Ascending aorta (tissue), 2 donors: ENCODE results near the gene PDLIM1. TPM values are rescaled to one million over a fixed set of nuclear protein-coding genes. Genes with fewer than 3 reads are reported as not detected.

Experiments used
- DNase-seq, 2 donors: peaks; one replicate each; pipeline ENCODE4 v3.0.0-alpha.2; 2019; ENCODE audit warnings: low spot score in 2 of 2
- H3K27ac ChIP-seq, 2 donors: fragments of 200-600 bp; sonication (generic); one replicate each; pipeline ENCODE4 v1.5.1; 2016 to 2017; ENCODE audit warnings: mild to moderate bottlenecking in 1 of 2
- H3K27me3 ChIP-seq: fragments of 200-600 bp; sonication (generic); one replicate; pipeline ENCODE4 v1.5.1; 2017
- H3K36me3 ChIP-seq, 2 donors: fragments of 200-600 bp; sonication (generic); one replicate each; pipeline ENCODE4 v1.5.1; 2016
- H3K4me1 ChIP-seq, 2 donors: fragments of 200-600 bp; sonication (generic); one replicate each; pipeline ENCODE4 v1.5.1; 2016 to 2017; ENCODE audit warnings: mild to moderate bottlenecking in 1 of 2
- H3K4me3 ChIP-seq, 2 donors: fragments of 200-600 bp; sonication (generic); one replicate each; pipeline ENCODE4 v1.5.1; 2016 to 2017; ENCODE audit warnings: mild to moderate bottlenecking in 1 of 2
- H3K9me3 ChIP-seq, 2 donors: fragments of 200-600 bp; sonication (generic); one replicate each; pipeline ENCODE4 v1.5.1; 2016
- CTCF ChIP-seq, 3 experiments: fragments of 200-600 bp in 2 of 3; fragments of 450-650 bp in 1 of 3; sonication (generic) in 2 of 3; IDR thresholded peaks; one replicate each; pipeline ENCODE4 v1.5.1; 2016 to 2019; ENCODE audit warnings: antibody characterized with exemption in 3 of 3, mild to moderate bottlenecking in 1 of 3, moderate library complexity in 1 of 3
- intact Hi-C: fragments of 100-400 bp; cut with DNase I; formaldehyde crosslinking; loops from one replicate; pipeline ENCODE4 v1.15.1; 2023
- total RNA-seq: library from RNA; depleted of rRNA; stranded (reverse); fragments of >200 nt; gene quantifications from one replicate; pipeline ENCODE4 v1.1.0, GENCODE V29; 2016

PDLIM1 gene
- total RNA-seq, 1 donor from 2014 or later, result 191 TPM

- Histone ChIP-seq H3K27me3 (no peaks in the 10 kb centered on the region), H3K4me1 (peaks cover 12 to 37% of the 10 kb centered on the region in 2 donors)
- no peak for TF ChIP-seq CTCF (IDR thresholded peaks at IDR 0.05)
Observed at GRCh38 chr10:95329296-95329695, 38.5 kb upstream of the PDLIM1 start.

GRCh38 chr10:95328013-95328412 is 37.2 kb upstream of the PDLIM1 start:
- intact Hi-C loops, result no loop called here
- TF ChIP-seq CTCF (IDR thresholded peaks at IDR 0.05), result no peak
- H3K27me3 ChIP-seq, result no peaks in the 10 kb centered on the region
- H3K4me1 ChIP-seq, result peaks cover 9 to 27% of the 10 kb centered on the region in 2 donors
- DNase-seq, result no peak
- no peaks in the 10 kb centered on the region for H3K9me3 ChIP-seq
- H3K4me3 ChIP-seq, result no peak overlapping the region
- H3K27ac ChIP-seq, result peak overlapping the region; percentile 31 to 96
- H3K36me3 ChIP-seq, result peaks cover 80 to 93% of the 10 kb centered on the region in 2 donors

More at GRCh38 chr10:95329296-95329695, 38.5 kb upstream of the PDLIM1 start:
- intact Hi-C loops, result no loop called here
- Histone ChIP-seq H3K36me3 (peaks cover 76 to 89% of the 10 kb centered on the region in 2 donors), H3K27ac (peak overlapping the region; percentile 96 to 97), H3K4me3 (no peak overlapping the region), H3K9me3 (no peaks in the 10 kb centered on the region)
- DNase-seq, result no peak

- DNase-seq, result no peak
- intact Hi-C loops, result no loop called here
Observed at GRCh38 chr10:95327367-95327766, 36.6 kb upstream of the PDLIM1 start.

GRCh38 chr10:95326396-95326795 is 35.6 kb upstream of the PDLIM1 start:
- TF ChIP-seq CTCF (IDR thresholded peaks at IDR 0.05), result no peak
- H3K36me3 ChIP-seq, result peaks cover 80 to 93% of the 10 kb centered on the region in 2 donors
- no peaks in the 10 kb centered on the region for H3K27me3 ChIP-seq
- no peaks in the 10 kb centered on the region for H3K9me3 ChIP-seq
- peak overlapping the region; percentile 9 to 41 for H3K27ac ChIP-seq
- DNase-seq, result no peak
- H3K4me1 ChIP-seq, result peaks cover 3 to 15% of the 10 kb centered on the region in 2 donors
- no peak overlapping the region for H3K4me3 ChIP-seq
- intact Hi-C loops, result no loop called here

More at GRCh38 chr10:95327367-95327766, 36.6 kb upstream of the PDLIM1 start:
- Histone ChIP-seq H3K4me3 (no peak overlapping the region), H3K4me1 (peaks cover 8 to 22% of the 10 kb centered on the region in 2 donors), H3K27me3 (no peaks in the 10 kb centered on the region), H3K9me3 (no peaks in the 10 kb centered on the region), H3K36me3 (peaks cover 80 to 93% of the 10 kb centered on the region in 2 donors), H3K27ac (peak overlapping the region; percentile 31 to 96)
- TF ChIP-seq CTCF (IDR thresholded peaks at IDR 0.05), result no peak

GRCh38 chr10:95325863-95326262 is 35.1 kb upstream of the PDLIM1 start:
- intact Hi-C loops, result no loop called here
- H3K4me3 ChIP-seq, result no peak overlapping the region
- TF ChIP-seq CTCF (IDR thresholded peaks at IDR 0.05), result no peak
- no peaks in the 10 kb centered on the region for H3K27me3 ChIP-seq
- H3K9me3 ChIP-seq, result no peaks in the 10 kb centered on the region
- H3K36me3 ChIP-seq, result peaks cover 83 to 93% of the 10 kb centered on the region in 2 donors
- H3K27ac ChIP-seq, result peak overlapping the region in 1 of 2 donors; percentile 28
- no peak for DNase-seq
- peaks cover 0 to 13% of the 10 kb centered on the region in 2 donors for H3K4me1 ChIP-seq
